ENCODE data around the gene PFDN2.
"Not testable (repeated sequence)": the region's sequence is repeated elsewhere in the genome, so short reads cannot be mapped to it uniquely, and the experiment has no call there.

Gene PFDN2

DNA sequence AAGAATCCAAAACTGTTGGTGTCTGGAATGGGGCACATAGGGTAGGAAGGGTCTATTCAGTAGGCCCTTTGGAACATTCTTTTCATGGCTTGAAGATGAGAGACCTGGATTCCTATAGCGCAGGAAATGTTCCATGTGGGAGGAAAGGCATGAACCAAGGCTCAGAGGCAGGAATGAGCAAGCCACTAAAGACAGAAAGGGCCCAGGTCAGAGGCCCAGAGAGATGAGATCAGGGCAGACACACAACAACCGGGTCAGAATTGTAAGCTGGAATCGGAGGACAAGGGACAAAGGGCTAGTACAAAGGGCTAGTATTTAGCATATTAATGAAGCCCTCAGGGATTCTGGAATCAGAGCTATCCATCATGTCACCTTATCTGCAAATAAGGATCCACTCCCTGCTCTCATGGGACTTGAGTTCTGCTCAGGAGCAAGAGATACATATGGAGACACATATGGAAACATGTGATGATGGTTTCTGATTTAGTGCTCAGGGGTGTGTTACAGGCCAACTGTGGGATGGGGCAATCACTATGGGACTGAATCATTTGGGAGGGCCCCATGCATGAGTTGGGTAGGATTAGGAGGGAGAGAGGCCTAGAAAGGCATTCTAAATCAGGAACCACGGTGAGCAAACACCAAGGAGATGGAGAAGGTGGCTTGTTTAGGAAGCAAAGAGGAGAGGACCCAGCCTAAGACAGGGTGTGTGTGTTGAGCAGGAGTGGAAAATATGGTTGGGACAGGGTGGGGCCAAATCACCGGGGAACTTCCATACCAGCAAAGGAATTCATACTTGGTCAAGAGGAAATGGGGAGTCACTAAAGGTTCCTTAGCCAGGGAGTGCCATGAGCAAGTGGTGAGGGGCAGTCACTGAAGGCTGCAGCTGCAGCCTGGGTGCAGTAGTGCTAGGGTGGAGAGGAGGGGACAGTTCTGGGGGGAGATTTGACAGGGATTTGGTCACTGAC lies 37.1 kb downstream of the PFDN2 start:
- DNase-seq = no peak

- DNase-seq = no peak
These were observed 38.3 kb downstream of the PFDN2 start for GRCh38 chr1:161079436-161080110.

GRCh38 chr1:161077426-161077825 lies 40.4 kb downstream of the PFDN2 start:
- DNase-seq = no peak

GRCh38 chr1:161076410-161076809 lies 41.4 kb downstream of the PFDN2 start:
- DNase-seq = no peak

DNA sequence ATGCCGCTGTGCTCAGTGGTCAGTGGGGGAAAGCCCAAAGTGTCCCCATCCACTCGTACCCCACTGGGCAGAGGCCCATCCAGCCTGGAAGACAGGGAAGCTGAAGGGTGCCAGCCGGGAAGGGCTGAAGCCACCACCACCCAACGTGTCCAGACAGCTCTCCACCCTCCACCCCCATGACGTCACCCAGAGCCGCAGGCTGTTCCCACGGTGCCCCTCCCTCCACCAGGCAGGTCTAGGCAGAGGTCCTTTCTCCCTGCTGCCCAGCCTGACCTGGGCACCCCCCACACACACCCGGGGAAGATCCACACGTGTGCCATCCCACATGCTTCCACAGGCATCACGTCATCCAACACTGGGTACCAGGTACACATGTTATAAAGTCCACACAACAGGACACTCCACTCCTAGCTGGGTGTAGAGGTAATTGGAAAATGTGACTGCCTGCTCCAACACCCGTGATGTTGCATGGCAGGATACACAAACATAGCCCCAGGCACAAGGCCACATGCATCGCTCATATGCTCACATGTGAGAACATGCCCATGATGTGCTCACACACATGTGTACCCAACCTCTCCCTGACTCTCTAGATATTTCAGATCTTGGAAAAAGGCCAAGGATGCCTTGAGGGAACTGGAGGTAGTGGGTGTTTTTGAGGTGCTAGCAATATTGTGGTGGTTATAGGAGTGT lies 43.0 kb downstream of the PFDN2 start:
- DNase-seq = no peak

DNA sequence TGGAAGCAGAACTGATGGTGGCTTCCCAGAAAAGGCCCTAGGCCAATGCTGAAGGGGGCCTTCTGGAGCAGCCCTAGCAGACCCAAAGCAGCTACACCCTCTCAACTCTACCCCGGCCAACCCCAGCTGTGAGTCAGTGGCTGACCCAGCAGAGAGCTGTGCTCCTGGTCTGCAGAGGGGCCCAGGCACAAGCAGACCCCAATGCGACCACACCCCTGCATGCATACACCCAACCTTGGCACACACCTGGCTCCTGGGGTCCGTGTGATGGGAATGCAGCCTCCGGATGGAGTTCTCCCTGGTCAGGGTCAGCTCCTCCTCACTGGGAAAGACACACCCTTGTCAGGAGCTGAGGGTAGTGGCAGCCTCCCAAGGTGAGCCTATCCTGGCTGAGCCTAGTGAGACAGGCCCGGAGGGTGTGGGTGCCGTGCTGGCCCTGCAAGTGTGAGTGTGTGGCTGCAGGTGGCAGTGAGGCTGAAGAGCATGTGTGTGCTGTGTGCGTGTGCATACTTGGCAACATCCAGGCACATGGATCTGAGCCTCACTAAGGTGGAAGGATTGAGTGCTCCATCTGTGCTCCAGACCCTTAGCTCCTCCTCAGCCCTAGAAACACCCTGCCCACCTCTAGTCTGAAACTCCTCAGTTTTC lies 44.2 kb downstream of the PFDN2 start:
- no peak for DNase-seq

DNA sequence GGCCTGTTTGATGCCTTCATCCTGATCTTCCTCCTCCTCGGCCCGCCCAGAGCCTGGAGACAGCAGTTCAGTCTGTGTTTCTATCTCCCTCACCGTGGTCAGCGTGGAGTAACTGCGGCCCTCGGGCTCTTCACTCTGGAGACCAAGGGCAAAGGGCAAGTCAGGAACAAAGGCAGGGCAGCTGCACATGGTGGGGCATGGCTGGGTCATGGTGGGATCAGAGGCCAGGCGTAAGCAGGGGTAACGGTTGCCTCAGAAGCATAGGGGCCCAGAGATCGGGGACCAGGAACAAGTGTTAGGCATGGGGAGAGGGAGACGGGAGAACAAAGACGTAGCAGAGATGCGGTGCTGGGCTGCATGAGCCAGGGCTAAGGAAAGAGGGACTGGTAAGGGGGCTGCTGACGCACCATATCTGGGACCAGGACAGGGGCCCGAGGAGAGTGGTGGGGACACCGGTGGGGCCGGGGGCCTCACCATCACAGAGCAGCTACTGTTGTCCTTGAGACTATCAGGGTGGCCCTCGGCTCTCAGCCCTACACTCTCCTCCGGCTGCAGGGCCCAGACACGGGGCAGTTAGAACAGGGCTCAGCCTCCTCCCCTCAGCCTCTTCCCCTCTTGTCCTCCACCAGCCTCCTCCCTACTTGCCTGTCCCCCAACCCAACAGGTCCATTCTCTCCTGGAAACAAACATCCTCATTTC lies 44.9 kb downstream of the PFDN2 start:
- DNase-seq = no peak

GRCh38 chr1:161071886-161072371 lies 45.9 kb downstream of the PFDN2 start:
- peak; percentile 41 to 70 for DNase-seq

- DNase-seq = no peak
These were observed 47.1 kb downstream of the PFDN2 start for GRCh38 chr1:161070761-161071160.

- peak; percentile 93 to 94 for DNase-seq
These were observed 48.0 kb downstream of the PFDN2 start, which contains the start of gene ARHGAP30 for GRCh38 chr1:161069731-161070270. TSS of gene ARHGAP30 (minus strand) at chr1:161069891. CDS start at chr1:161069624, 267 bp downstream.

GRCh38 chr1:161069241-161069640 lies 48.6 kb downstream of the PFDN2 start:
- no peak for DNase-seq

- peak; percentile 97 to 98 for DNase-seq
These were observed 49.3 kb downstream of the PFDN2 start for GRCh38 chr1:161068306-161069234.

DNA sequence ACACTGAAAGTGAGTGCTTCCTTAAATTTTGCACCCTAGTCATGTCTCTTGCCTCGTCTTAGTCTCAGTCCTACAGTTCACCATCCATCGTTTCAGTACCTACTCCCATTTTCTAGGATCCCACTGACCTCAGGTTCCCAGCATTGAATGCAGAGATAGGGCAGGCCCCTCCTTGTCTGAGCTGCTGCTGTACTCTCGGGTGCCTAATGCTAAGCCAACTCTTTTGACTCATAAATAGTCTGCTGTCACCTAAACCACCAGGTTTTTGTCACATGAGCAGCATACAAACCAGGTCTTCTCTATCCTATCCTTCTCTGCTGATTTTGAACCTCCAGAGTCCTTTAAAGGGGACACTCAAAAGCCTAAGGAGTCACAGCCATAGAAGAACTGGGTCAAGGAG lies 51.1 kb downstream of the PFDN2 start:
- DNase-seq = no peak

DNA sequence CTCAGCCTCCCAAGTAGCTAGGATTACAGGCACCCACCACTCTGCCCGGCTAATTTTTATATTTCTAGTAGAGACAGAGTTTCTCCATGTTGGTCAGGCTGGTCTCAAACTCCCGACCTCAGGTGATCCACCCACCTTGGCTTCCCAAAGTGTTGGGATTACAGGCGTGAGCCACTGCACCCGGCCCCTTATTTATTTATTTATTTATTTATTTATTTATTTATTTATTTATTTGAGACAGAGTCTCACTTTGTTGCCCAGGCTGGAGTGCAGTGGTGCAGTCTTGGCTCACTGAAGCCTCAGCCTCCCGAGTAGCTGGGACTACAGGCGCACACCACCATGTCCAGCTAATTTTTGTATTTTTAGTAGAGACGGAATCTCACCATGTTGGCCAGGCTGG lies 52.2 kb downstream of the PFDN2 start:
- not testable (repeated sequence) for DNase-seq

DNA sequence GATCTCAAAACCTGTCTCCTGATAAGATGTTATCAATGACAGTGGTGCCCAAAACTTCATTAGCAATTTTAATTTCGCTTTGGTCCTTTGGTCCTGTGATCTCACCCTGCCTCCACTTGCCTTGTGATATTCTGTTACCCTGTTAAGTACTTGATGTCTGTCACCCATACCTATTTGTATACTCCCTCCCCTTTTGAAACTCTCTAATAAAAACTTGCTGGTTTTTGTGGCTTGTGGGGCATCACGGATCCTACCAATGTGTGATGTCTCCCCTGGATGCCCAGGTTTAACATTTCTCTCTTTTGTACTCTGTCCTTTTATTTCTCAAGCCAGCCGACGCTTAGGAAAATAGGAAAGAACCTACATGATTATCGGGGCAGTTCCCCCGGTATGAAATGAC lies 53.9 kb downstream of the PFDN2 start:
- not testable (repeated sequence) for DNase-seq

- DNase-seq = no peak
These were observed 56.4 kb downstream of the PFDN2 start for GRCh38 chr1:161061419-161061818.

GRCh38 chr1:161059293-161059692 lies 58.5 kb downstream of the PFDN2 start:
- no peak for DNase-seq

GRCh38 chr1:161054805-161055204 lies 63.0 kb downstream of the PFDN2 start:
- DNase-seq = no peak

DNA sequence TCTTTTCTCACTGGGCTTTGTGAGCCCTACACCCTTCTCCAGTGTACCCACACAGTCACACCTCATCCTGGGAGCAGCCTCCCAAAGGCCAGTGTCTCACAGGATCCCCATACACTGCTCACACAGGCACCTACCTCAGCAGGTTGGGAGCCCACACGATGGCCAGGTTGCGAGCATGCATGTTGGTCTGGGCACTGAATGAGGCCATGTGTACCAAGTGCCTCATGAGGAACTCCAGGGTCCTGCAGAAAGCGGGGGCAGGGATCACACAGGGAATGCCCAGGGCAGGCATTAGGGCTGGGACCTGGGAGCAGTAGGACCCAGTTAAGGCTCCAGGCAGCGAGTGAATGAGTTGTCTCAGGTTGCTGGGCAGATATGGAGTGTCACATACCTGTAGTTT lies 63.6 kb downstream of the PFDN2 start:
- DNase-seq = no peak

- no peak for DNase-seq
These were observed 64.9 kb downstream of the PFDN2 start for GRCh38 chr1:161052899-161053298.

DNA sequence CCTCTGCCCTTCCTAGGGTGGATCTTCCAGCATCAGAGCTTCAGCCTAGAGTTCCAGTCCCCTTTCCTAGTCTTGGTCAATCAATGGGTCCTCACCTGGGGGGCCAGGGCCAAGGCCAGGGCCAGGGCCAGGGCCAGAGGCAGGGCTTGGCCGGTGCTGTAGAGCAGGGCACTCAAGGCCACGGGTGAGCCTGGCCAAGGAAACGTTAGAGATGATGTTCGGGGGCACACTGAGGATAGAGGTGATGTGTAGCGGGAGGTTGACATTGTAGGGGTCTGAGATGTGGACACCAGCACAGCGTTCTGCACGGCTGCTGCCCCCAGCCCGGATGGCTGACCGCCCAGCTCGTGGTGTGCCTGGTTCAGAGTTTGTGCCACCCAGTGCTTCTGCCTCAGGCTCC lies 66.6 kb downstream of the PFDN2 start:
- no peak for DNase-seq
